ENCODE results near the gene BCAN. TPM values are rescaled to one million over a fixed set of nuclear protein-coding genes. Genes with fewer than 3 reads are reported as not detected.
A peak's percentile ranks its signal among the peaks of the same experiment; 100 is the strongest.

Gene BCAN
- total and polyA plus RNA-seq, 2 experiments from 2014 or later: 0.23 to 0.86 TPM

- Histone ChIP-seq H3K36me3 (no peaks in the 10 kb centered on the region), H3K27ac (no peak within 1 kb of the TSS), H3K4me1 (ENCODE audit: low read depth) (peaks cover 20% of the 10 kb centered on the region), H3K27me3 (peaks cover 46% of the 10 kb centered on the region), H3K9me3 (ENCODE audit: low read depth) (no peaks in the 10 kb centered on the region), H3K4me3 (no peak within 1 kb of the TSS)
- DNase-seq (ENCODE audit: low read depth in 1 of 2, low spot score in 1 of 2): peak in 1 of 2 donors; percentile 53
- TF ChIP-seq CTCF (IDR thresholded peaks at IDR 0.05; ENCODE audit: low read depth, low read length): peak; percentile 57
Measured at GRCh38 chr1:156618853-156619581, 22.9 kb upstream of the BCAN start, which contains the start of gene HAPLN2. Gene HAPLN2 (plus strand): TSS chr1:156619415. CDS start chr1:156623491, 4,076 bp downstream.

- no peak overlapping the region for H3K4me3 ChIP-seq
- H3K27ac ChIP-seq: no peak overlapping the region
- no peaks in the 10 kb centered on the region for H3K9me3 ChIP-seq (ENCODE audit: low read depth)
- H3K27me3 ChIP-seq: peaks cover 51% of the 10 kb centered on the region
- peaks cover 17% of the 10 kb centered on the region for H3K4me1 ChIP-seq (ENCODE audit: low read depth)
- TF ChIP-seq CTCF (IDR thresholded peaks at IDR 0.05; ENCODE audit: low read depth, low read length): no peak
- no peaks in the 10 kb centered on the region for H3K36me3 ChIP-seq
- no peak for DNase-seq (ENCODE audit: low read depth in 1 of 2, low spot score in 1 of 2)
Measured at GRCh38 chr1:156619582-156619955, 22.3 kb upstream of the BCAN start.

DNA sequence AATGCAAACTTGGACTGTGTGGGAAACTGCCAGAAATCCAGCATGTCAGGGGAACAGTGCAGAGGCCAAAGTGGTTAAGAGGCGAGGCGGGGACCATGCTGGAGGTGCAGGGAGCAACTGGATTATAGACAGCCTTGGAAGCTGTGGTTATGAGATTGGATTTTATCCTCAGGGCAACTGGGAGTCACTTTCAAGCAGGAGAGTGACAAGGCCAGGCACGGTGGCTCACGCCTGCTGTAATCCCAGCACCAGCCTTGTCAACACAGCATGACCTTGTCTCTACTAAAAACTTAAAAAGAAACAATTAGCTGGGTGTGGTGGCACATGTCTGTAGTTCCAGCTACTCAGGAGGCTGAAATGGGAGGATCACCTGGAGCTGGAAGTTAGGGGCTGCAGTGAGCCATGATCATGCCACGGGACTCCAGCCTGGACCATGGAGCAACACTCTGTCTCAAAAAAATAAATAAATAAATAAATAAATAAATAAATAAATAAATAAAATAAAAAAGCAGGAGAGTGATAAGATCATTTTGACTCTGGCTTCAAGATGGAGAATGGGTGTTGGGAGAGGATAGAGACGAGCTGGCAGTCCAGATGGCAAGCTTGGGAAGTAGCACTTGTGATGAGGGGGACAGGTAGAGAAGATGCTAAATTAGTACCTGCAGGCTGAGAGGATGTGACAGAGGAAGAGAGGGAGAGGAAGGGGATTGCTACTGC lies 19.2 kb upstream of the BCAN start:
- H3K4me3 ChIP-seq: no peak overlapping the region
- H3K9me3 ChIP-seq (ENCODE audit: low read depth): no peaks in the 10 kb centered on the region
- TF ChIP-seq CTCF (IDR thresholded peaks at IDR 0.05; ENCODE audit: low read depth, low read length): no peak
- H3K27ac ChIP-seq: no peak overlapping the region
- H3K36me3 ChIP-seq: no peaks in the 10 kb centered on the region
- peaks cover 4% of the 10 kb centered on the region for H3K4me1 ChIP-seq (ENCODE audit: low read depth)
- H3K27me3 ChIP-seq: peaks cover 76% of the 10 kb centered on the region
- no peak for DNase-seq (ENCODE audit: low read depth in 1 of 2, low spot score in 1 of 2)

- Histone ChIP-seq H3K36me3 (no peaks in the 10 kb centered on the region), H3K4me1 (ENCODE audit: low read depth) (peaks cover 4% of the 10 kb centered on the region), H3K4me3 (peak overlapping the region; percentile 25), H3K9me3 (ENCODE audit: low read depth) (no peaks in the 10 kb centered on the region), H3K27ac (no peak overlapping the region), H3K27me3 (peaks cover 76% of the 10 kb centered on the region)
- TF ChIP-seq CTCF (IDR thresholded peaks at IDR 0.05; ENCODE audit: low read depth, low read length): peak; percentile 49
- DNase-seq (ENCODE audit: low read depth in 1 of 2, low spot score in 1 of 2): peak; percentile 59 to 84
Measured at GRCh38 chr1:156623946-156624813, 17.7 kb upstream of the BCAN start.

DNA sequence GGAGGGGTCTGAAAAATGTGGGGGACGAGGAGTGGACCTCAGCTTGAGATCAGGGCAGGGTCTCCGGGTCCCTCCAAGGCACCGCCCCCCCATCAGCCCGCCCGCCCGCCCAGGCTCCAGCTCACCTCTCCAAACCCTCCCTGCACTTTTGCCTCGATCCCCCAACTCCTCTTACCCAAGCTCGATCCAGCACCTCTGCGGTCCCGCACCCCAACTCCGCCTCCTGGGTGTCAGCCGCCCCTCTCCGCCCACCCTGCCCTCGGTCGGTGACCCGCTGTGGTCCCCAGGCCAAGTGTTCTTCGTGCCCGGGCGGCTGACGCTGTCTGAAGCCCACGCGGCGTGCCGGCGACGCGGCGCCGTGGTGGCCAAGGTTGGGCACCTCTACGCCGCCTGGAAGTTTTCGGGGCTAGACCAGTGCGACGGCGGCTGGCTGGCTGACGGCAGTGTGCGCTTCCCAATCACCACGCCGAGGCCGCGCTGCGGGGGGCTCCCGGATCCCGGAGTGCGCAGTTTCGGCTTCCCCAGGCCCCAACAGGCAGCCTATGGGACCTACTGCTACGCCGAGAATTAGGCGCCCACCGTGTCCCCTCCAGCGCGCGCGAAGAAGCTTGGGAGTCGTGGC lies 17.0 kb upstream of the BCAN start:
- no peak for DNase-seq (ENCODE audit: low read depth in 1 of 2, low spot score in 1 of 2)
- H3K4me1 ChIP-seq (ENCODE audit: low read depth): peaks cover 4% of the 10 kb centered on the region
- peaks cover 70% of the 10 kb centered on the region for H3K27me3 ChIP-seq
- no peaks in the 10 kb centered on the region for H3K9me3 ChIP-seq (ENCODE audit: low read depth)
- H3K27ac ChIP-seq: no peak overlapping the region
- peak overlapping the region; percentile 25 for H3K4me3 ChIP-seq
- no peaks in the 10 kb centered on the region for H3K36me3 ChIP-seq
- TF ChIP-seq CTCF (IDR thresholded peaks at IDR 0.05; ENCODE audit: low read depth, low read length): no peak
